Sigmoid colon (tissue), 4 donors: Measurements from ENCODE around the gene TNNT1.

Source experiments
- POLR2AphosphoS5 ChIP-seq, 4 donors: sonication (generic); formaldehyde crosslinking; IDR thresholded peaks; one replicate each; pipeline ENCODE4 v1.6.1; 2017; ENCODE audit warnings: antibody characterized with exemption in 4 of 4
- TF ChIP-seq, protein P1 (sequence below), 4 experiments: fragments of 450-650 bp in 3 of 4; fragments of 200-600 bp in 1 of 4; IDR thresholded peaks; one replicate each; pipeline ENCODE4 v1.5.1; 2016 to 2019; ENCODE audit warnings: antibody characterized with exemption in 4 of 4, mild to moderate bottlenecking in 3 of 4, moderate library complexity in 2 of 4

DNA sequence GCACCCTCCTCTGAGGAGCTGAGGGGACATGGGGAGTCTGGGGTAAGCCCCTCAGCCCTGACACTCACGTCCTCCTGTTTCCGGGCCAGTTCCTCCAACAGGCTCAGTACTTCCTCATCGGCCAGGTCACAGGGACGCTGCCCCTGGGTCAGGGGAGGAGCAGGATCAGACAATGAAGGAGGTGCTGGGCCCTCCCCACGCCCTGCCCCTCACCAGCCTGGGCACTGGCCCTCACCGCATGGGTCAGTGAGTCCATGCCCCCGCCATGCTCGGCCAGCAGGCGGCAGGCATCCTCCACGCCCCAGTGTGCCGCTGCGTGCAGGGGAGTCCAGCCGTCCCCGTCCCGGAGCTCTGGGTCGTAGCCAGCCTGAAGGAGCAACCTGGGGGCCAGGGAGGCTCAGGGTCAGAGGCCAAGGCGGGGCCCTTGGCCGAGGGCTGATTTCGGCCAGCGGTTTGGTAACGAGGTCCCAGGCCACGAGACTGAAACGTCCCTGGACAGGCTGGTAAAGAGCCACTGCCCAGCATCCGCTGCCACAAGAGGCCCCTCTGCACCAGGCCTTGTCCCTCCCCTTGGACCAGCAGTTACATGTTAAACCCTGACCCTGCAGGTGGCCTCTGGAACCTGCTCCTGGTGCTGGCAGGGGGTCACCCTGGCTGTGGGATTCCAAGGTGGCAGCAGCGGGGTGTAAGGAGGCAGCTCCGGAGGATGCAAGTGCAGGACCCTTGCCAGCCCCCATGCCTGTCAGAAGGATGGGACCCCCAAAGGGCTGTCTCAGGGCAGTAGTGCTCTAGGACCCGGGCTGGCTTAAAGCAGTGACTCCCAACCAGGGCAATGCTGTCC, 50.1 kb downstream of the TNNT1 start:
- TF ChIP-seq, protein P1, sequence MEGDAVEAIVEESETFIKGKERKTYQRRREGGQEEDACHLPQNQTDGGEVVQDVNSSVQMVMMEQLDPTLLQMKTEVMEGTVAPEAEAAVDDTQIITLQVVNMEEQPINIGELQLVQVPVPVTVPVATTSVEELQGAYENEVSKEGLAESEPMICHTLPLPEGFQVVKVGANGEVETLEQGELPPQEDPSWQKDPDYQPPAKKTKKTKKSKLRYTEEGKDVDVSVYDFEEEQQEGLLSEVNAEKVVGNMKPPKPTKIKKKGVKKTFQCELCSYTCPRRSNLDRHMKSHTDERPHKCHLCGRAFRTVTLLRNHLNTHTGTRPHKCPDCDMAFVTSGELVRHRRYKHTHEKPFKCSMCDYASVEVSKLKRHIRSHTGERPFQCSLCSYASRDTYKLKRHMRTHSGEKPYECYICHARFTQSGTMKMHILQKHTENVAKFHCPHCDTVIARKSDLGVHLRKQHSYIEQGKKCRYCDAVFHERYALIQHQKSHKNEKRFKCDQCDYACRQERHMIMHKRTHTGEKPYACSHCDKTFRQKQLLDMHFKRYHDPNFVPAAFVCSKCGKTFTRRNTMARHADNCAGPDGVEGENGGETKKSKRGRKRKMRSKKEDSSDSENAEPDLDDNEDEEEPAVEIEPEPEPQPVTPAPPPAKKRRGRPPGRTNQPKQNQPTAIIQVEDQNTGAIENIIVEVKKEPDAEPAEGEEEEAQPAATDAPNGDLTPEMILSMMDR (IDR thresholded peaks at IDR 0.05): no peak
- TF ChIP-seq POLR2AphosphoS5 (IDR thresholded peaks at IDR 0.05): no peak
